B cell (primary cell): ENCODE data around the gene SLC13A4. TPM values are rescaled to one million over a fixed set of nuclear protein-coding genes. Genes with fewer than 3 reads are reported as not detected.
"Not testable (repeated sequence)": the region's sequence is repeated elsewhere in the genome, so short reads cannot be mapped to it uniquely, and the experiment has no call there.

Experiments
- ATAC-seq: fragments of 200-7000 bp; cut with Tn5 transposase; one replicate; pipeline ENCODE4 v1.10.0; 2021; ENCODE audit warnings: low read depth, mild to moderate bottlenecking, moderate number of reproducible peaks, moderate library complexity
- CTCF ChIA-PET: fragments of 350-600 bp; sonication (Branson Sonifier 250); formaldehyde crosslinking; loops from one replicate; lab custom pipeline; 2021; ENCODE audit warnings: antibody characterized with exemption, inconsistent platforms; lab: Charles Lee
- POLR2A ChIA-PET: fragments of 350-600 bp; sonication (Branson Sonifier 250); formaldehyde crosslinking; loops from one replicate; lab custom pipeline; 2021; ENCODE audit warnings: antibody characterized with exemption; lab: Charles Lee
- DNase-seq: peaks from one replicate; pipeline ENCODE4 v3.0.0; 2013
- H2AFZ ChIP-seq: 2 replicates; pipeline ENCODE4 v1.6.1; 2012; ENCODE audit warnings: mild to moderate bottlenecking, low read depth, low read length; ENCODE audit not compliant: insufficient read depth, poor library complexity, severe bottlenecking
- H3K27ac ChIP-seq, 2 donors: 1 replicate in 1 of 2; 2 replicates in 1 of 2; pipeline ENCODE4 v1.5.1; 2012 to 2013; ENCODE audit warnings: low read length in 2 of 2, mild to moderate bottlenecking in 2 of 2, moderate library complexity in 1 of 2
- H3K27me3 ChIP-seq, 4 experiments: fragments of 200-600 bp in 1 of 4; sonication (generic) in 1 of 4; replicated peaks in 1 of 4; 1 replicate in 2 of 4; 2 replicates in 2 of 4; pipeline versions ENCODE4 v1.6.1 to v1.7.0; 2013 to 2016; ENCODE audit warnings: low read length in 3 of 4, mild to moderate bottlenecking in 2 of 4, mixed read lengths in 1 of 4, moderate library complexity in 1 of 4; ENCODE audit not compliant: insufficient read depth in 4 of 4, control insufficient read depth in 3 of 4; ENCODE audit errors: control extremely low read depth in 1 of 4
- H3K36me3 ChIP-seq, 2 experiments: replicated peaks in 1 of 2; 1 replicate in 1 of 2; 2 replicates in 1 of 2; pipeline versions ENCODE4 v1.6.1 to v1.7.1; 2013; ENCODE audit warnings: low read length in 1 of 2; ENCODE audit not compliant: insufficient read depth in 2 of 2, control insufficient read depth in 1 of 2; ENCODE audit errors: control extremely low read depth in 1 of 2, extremely low read depth in 1 of 2
- H3K4me1 ChIP-seq, 2 donors: fragments of 200-600 bp in 1 of 2; sonication (generic) in 1 of 2; 1 replicate in 1 of 2; 2 replicates in 1 of 2; pipeline versions ENCODE4 v1.5.1 to v1.6.1; 2013 to 2017; ENCODE audit warnings: low read length in 2 of 2; ENCODE audit not compliant: control insufficient read depth in 2 of 2, insufficient read depth in 2 of 2
- H3K4me2 ChIP-seq: replicated peaks from 2 replicates; pipeline ENCODE3; 2012; ENCODE audit warnings: mild to moderate bottlenecking, low read depth, low read length; ENCODE audit not compliant: poor library complexity, severe bottlenecking
- H3K4me3 ChIP-seq, 5 experiments: fragments of 200-600 bp in 1 of 5; sonication (generic) in 1 of 5; 1 replicate in 3 of 5; 2 replicates in 2 of 5; pipeline versions ENCODE4 v1.5.1 to v1.7.0; 2011 to 2016; ENCODE audit warnings: low read length in 4 of 5, mild to moderate bottlenecking in 4 of 5, low read depth in 2 of 5, control low read depth in 1 of 5, moderate library complexity in 1 of 5; ENCODE audit not compliant: insufficient read depth in 1 of 5; ENCODE audit errors: control extremely low read depth in 1 of 5, extremely low read depth in 1 of 5
- H3K79me2 ChIP-seq: fragments of 200-600 bp; sonication (generic); one replicate; pipeline ENCODE4 v1.6.0; 2016; ENCODE audit warnings: low read length; ENCODE audit not compliant: control insufficient read depth, insufficient read depth
- H3K9ac ChIP-seq: fragments of 200-600 bp; sonication (generic); 2 replicates; pipeline ENCODE4 v1.6.1; 2017; ENCODE audit warnings: mild to moderate bottlenecking, low read length, moderate library complexity
- H3K9me3 ChIP-seq, 3 donors: one replicate each; pipeline versions ENCODE4 v1.6.1 to v1.7.1; 2013; ENCODE audit warnings: low read length in 2 of 3; ENCODE audit not compliant: control insufficient read depth in 2 of 3, insufficient read depth in 1 of 3; ENCODE audit errors: control extremely low read depth in 1 of 3
- H4K20me1 ChIP-seq: 2 replicates; pipeline ENCODE4 v1.6.0; 2012; ENCODE audit warnings: mild to moderate bottlenecking, low read length; ENCODE audit not compliant: insufficient read depth, control insufficient read depth, poor library complexity, severe bottlenecking
- H3K27ac Mint-ChIP-seq: one replicate; pipeline ENCODE4 v1.8.0; 2021; ENCODE audit warnings: mixed read lengths
- H3K27me3 Mint-ChIP-seq: one replicate; pipeline ENCODE4 v1.8.0; 2021; ENCODE audit warnings: mixed read lengths
- H3K4me1 Mint-ChIP-seq: one replicate; pipeline ENCODE4 v1.8.0; 2021; ENCODE audit warnings: mixed read lengths
- H3K4me3 Mint-ChIP-seq: one replicate; pipeline ENCODE4 v1.8.0; 2021; ENCODE audit warnings: mixed read lengths
- H3K9me3 Mint-ChIP-seq: one replicate; pipeline ENCODE4 v1.8.0; 2022; ENCODE audit warnings: mixed read lengths; ENCODE audit not compliant: insufficient read depth
- EZH2 ChIP-seq: IDR thresholded peaks from 2 replicates; pipeline ENCODE4 v1.6.1; 2012; ENCODE audit warnings: borderline replicate concordance, low read depth, mild to moderate bottlenecking, moderate library complexity, low read length; ENCODE audit not compliant: insufficient read depth, poor library complexity, severe bottlenecking
- WGBS: methylation state at CpG from one replicate; pipeline ENCODE4 v1.1.5; 2013; ENCODE audit warnings: missing lambda C conversion rate; ENCODE audit not compliant: insufficient coverage; 5-methylcytosine and 5-hydroxymethylcytosine counted together
- intact Hi-C: fragments of 100-400 bp; cut with micrococcal nuclease; formaldehyde crosslinking; loops from one replicate; pipeline ENCODE4 v1.10.0; 2022
- polyA minus RNA-seq: library from RNA; depleted of rRNA, polyadenylated mRNA; stranded (reverse); fragments of >200 nt; gene quantifications from 2 replicates; pipeline ENCODE4 v1.2.3, GENCODE V29; 2012
- polyA plus RNA-seq: library from polyadenylated mRNA; depleted of rRNA; stranded (reverse); fragments of >200 nt; gene quantifications from 2 replicates; pipeline ENCODE4 v1.2.3, GENCODE V29; 2012
- total RNA-seq, 2 donors: library from RNA; stranded (reverse); fragments of 120-200 nt in 1 of 2; gene quantifications; 1 replicate in 1 of 2; 2 replicates in 1 of 2; pipeline versions ENCODE4 v1.2.3 to v1.2.4, GENCODE V29; 2013 to 2022
- TF ChIP-seq, protein P1 (sequence below): fragments of 200-600 bp; IDR thresholded peaks from one replicate; pipeline ENCODE4 v1.8.0; 2022; ENCODE audit warnings: antibody characterized with exemption, mild to moderate bottlenecking

SLC13A4 gene, protein sequence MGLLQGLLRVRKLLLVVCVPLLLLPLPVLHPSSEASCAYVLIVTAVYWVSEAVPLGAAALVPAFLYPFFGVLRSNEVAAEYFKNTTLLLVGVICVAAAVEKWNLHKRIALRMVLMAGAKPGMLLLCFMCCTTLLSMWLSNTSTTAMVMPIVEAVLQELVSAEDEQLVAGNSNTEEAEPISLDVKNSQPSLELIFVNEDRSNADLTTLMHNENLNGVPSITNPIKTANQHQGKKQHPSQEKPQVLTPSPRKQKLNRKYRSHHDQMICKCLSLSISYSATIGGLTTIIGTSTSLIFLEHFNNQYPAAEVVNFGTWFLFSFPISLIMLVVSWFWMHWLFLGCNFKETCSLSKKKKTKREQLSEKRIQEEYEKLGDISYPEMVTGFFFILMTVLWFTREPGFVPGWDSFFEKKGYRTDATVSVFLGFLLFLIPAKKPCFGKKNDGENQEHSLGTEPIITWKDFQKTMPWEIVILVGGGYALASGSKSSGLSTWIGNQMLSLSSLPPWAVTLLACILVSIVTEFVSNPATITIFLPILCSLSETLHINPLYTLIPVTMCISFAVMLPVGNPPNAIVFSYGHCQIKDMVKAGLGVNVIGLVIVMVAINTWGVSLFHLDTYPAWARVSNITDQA
- total RNA-seq (not detected in 2 replicates), polyA plus RNA-seq (not detected in 2 replicates), polyA minus RNA-seq (not detected in 2 replicates)
- total RNA-seq (2013), result not detected

GRCh38 chr7:135728136-135728669, at the start of gene SLC13A4:
Gene SLC13A4 (minus strand): TSS chr7:135728186. CDS start chr7:135727496, 690 bp downstream.
- no peak for DNase-seq
- Histone ChIP-seq H3K4me3 (no peak within 1 kb of the TSS), H3K9me3 (no peaks in the 10 kb centered on the region), H3K36me3 (no peaks in the 10 kb centered on the region), H3K4me2 (no peak within 1 kb of the TSS), H3K9ac (no peak within 1 kb of the TSS), H3K4me1 (no peaks in the 10 kb centered on the region), H3K79me2 (no peaks in the 10 kb centered on the region), H2AFZ (no peak within 1 kb of the TSS), H3K27me3 (peaks cover 0 to 3% (median 0%) of the 10 kb centered on the region in 4 experiments), H3K27ac (no peak within 1 kb of the TSS), H4K20me1 (no peaks in the 10 kb centered on the region)
- ATAC-seq, result no peak
- Mint-ChIP-seq H3K9me3 (no peaks in the 10 kb centered on the region), H3K27ac (no peak within 1 kb of the TSS), H3K27me3 (peaks cover 18% of the 10 kb centered on the region), H3K4me3 (no peak within 1 kb of the TSS), H3K4me1 (no peaks in the 10 kb centered on the region)
- intact Hi-C loops, result no loop called here
- POLR2A ChIA-PET, result no interaction called here
- CTCF ChIA-PET, result no interaction called here
- 97% methylated on average over 11 of the region's 11 CpGs for WGBS
- TF ChIP-seq EZH2, result no peak
- TF ChIP-seq, protein P1, sequence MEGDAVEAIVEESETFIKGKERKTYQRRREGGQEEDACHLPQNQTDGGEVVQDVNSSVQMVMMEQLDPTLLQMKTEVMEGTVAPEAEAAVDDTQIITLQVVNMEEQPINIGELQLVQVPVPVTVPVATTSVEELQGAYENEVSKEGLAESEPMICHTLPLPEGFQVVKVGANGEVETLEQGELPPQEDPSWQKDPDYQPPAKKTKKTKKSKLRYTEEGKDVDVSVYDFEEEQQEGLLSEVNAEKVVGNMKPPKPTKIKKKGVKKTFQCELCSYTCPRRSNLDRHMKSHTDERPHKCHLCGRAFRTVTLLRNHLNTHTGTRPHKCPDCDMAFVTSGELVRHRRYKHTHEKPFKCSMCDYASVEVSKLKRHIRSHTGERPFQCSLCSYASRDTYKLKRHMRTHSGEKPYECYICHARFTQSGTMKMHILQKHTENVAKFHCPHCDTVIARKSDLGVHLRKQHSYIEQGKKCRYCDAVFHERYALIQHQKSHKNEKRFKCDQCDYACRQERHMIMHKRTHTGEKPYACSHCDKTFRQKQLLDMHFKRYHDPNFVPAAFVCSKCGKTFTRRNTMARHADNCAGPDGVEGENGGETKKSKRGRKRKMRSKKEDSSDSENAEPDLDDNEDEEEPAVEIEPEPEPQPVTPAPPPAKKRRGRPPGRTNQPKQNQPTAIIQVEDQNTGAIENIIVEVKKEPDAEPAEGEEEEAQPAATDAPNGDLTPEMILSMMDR, result no peak

GRCh38 chr7:135775915-135776314, 47.9 kb upstream of the SLC13A4 start:
- peaks cover 10% of the 10 kb centered on the region for H3K27me3 Mint-ChIP-seq
- H4K20me1 ChIP-seq, H3K4me1 Mint-ChIP-seq, H3K4me3 Mint-ChIP-seq, H3K4me1 ChIP-seq, POLR2A ChIA-PET, intact Hi-C loops, H3K27ac Mint-ChIP-seq, H3K4me3 ChIP-seq, H2AFZ ChIP-seq, H3K9me3 ChIP-seq, H3K4me2 ChIP-seq, ATAC-seq, DNase-seq, H3K36me3 ChIP-seq, H3K9ac ChIP-seq, H3K27ac ChIP-seq, H3K79me2 ChIP-seq, H3K9me3 Mint-ChIP-seq, H3K27me3 ChIP-seq, CTCF ChIA-PET: not testable (repeated sequence)
- 98% methylated on average over 7 of the region's 8 CpGs for WGBS
